Activated CD4-positive, alpha-beta T cell treated with anti-CD3 and anti-CD28 coated beads, Interleukin-2, amount 10 ng/mL, durations not matched to agents 24 days and 14 days (primary cell): ENCODE measurements around the gene AMDHD2. TPM values are rescaled to one million over a fixed set of nuclear protein-coding genes. Genes with fewer than 3 reads are reported as not detected.

Experiments
- DNase-seq: peaks from one replicate; pipeline ENCODE4 v3.0.0; 2022
- H3K27ac Mint-ChIP-seq: one replicate; pipeline ENCODE4 v1.8.0; 2022; ENCODE audit warnings: mild to moderate bottlenecking, mixed read lengths
- H3K27me3 Mint-ChIP-seq: one replicate; pipeline ENCODE4 v1.8.0; 2022; ENCODE audit warnings: mixed read lengths
- H3K36me3 Mint-ChIP-seq: one replicate; pipeline ENCODE4 v1.8.0; 2022; ENCODE audit warnings: low read depth, mild to moderate bottlenecking, mixed read lengths
- H3K4me1 Mint-ChIP-seq: one replicate; pipeline ENCODE4 v1.8.0; 2021; ENCODE audit warnings: mixed read lengths
- H3K4me3 Mint-ChIP-seq: one replicate; pipeline ENCODE4 v1.8.0; 2022; ENCODE audit warnings: mild to moderate bottlenecking, moderate library complexity, mixed read lengths
- H3K9me3 Mint-ChIP-seq: one replicate; pipeline ENCODE4 v1.8.0; 2021; ENCODE audit warnings: mixed read lengths
- intact Hi-C: fragments of 100-400 bp; cut with micrococcal nuclease; formaldehyde crosslinking; loops from one replicate; pipeline ENCODE4 v1.15.1; 2023
- total RNA-seq: library from RNA; stranded (reverse); gene quantifications from 2 replicates; pipeline ENCODE4 v1.2.3, GENCODE V29; 2022

The AMDHD2 gene
- 34.1 and 37.5 TPM in 2 replicates for total RNA-seq

- Mint-ChIP-seq H3K4me1 (peaks cover 46% of the 10 kb centered on the region), H3K27ac (peak within 1 kb of the TSS; percentile 91), H3K27me3 (no peaks in the 10 kb centered on the region), H3K9me3 (no peaks in the 10 kb centered on the region), H3K36me3 (peaks cover 35% of the 10 kb centered on the region), H3K4me3 (peak within 1 kb of the TSS; percentile 86)
- intact Hi-C loops, result no loop called here
- DNase-seq, result peak; percentile 97
Measured at GRCh38 chr16:2520097-2520783, at the start of gene AMDHD2. Gene AMDHD2 (plus strand): TSS chr16:2520371. CDS start chr16:2520459, 88 bp downstream.

- intact Hi-C loops, result loop anchor here (5.0 kb wide), 1 partner anchor 43 kb away; the partner anchor contains the start of gene CCNF
- Mint-ChIP-seq H3K4me3 (no peak overlapping the region), H3K9me3 (no peaks in the 10 kb centered on the region), H3K27ac (no peak overlapping the region), H3K36me3 (no peaks in the 10 kb centered on the region), H3K27me3 (peaks cover 28% of the 10 kb centered on the region), H3K4me1 (peaks cover 7% of the 10 kb centered on the region)
- DNase-seq, result no peak
Measured at GRCh38 chr16:2470603-2471015, 49.6 kb upstream of the AMDHD2 start.

- DNase-seq, result no peak
- Mint-ChIP-seq H3K4me3 (no peak within 1 kb of the TSS), H3K27ac (no peak within 1 kb of the TSS), H3K36me3 (no peaks in the 10 kb centered on the region), H3K9me3 (no peaks in the 10 kb centered on the region), H3K27me3 (peaks cover 29% of the 10 kb centered on the region), H3K4me1 (peaks cover 8% of the 10 kb centered on the region)
- intact Hi-C loops, result loop anchor here (5.0 kb wide), 1 partner anchor 44 kb away; the partner anchor contains the start of gene CCNF
Measured at GRCh38 chr16:2471016-2471652, 49.0 kb upstream of the AMDHD2 start, which contains the start of gene NTN3. Gene NTN3 (plus strand): TSS chr16:2471297. CDS start chr16:2471702, 405 bp downstream.

GRCh38 chr16:2471653-2472487, 48.3 kb upstream of the AMDHD2 start:
- Mint-ChIP-seq H3K36me3 (no peaks in the 10 kb centered on the region), H3K4me3 (no peak overlapping the region)

GRCh38 chr16:2472488-2472864, 47.7 kb upstream of the AMDHD2 start:
- peaks cover 32% of the 10 kb centered on the region for H3K27me3 Mint-ChIP-seq
- H3K4me3 Mint-ChIP-seq, result no peak overlapping the region
- intact Hi-C loops, result loop anchor here (5.0 kb wide), 1 partner anchor 45 kb away; the partner anchor contains the start of gene CCNF
- H3K36me3 Mint-ChIP-seq, result no peaks in the 10 kb centered on the region
- peaks cover 9% of the 10 kb centered on the region for H3K4me1 Mint-ChIP-seq
- DNase-seq, result no peak
- no peaks in the 10 kb centered on the region for H3K9me3 Mint-ChIP-seq
- no peak overlapping the region for H3K27ac Mint-ChIP-seq

More at GRCh38 chr16:2471653-2472487, 48.3 kb upstream of the AMDHD2 start:
- peaks cover 33% of the 10 kb centered on the region for H3K27me3 Mint-ChIP-seq
- H3K4me1 Mint-ChIP-seq, result peaks cover 10% of the 10 kb centered on the region
- H3K9me3 Mint-ChIP-seq, result no peaks in the 10 kb centered on the region
- intact Hi-C loops, result loop anchor here (5.0 kb wide), 1 partner anchor 45 kb away; the partner anchor contains the start of gene CCNF
- DNase-seq, result no peak
- H3K27ac Mint-ChIP-seq, result no peak overlapping the region

- DNase-seq, result no peak
- Mint-ChIP-seq H3K4me1 (peaks cover 12% of the 10 kb centered on the region), H3K9me3 (no peaks in the 10 kb centered on the region), H3K27me3 (peaks cover 36% of the 10 kb centered on the region), H3K4me3 (peak overlapping the region; percentile 74), H3K27ac (peak overlapping the region; percentile 73), H3K36me3 (no peaks in the 10 kb centered on the region)
- intact Hi-C loops, result loop anchor here (5.0 kb wide), 1 partner anchor 46 kb away; the partner anchor contains the start of gene CCNF
Measured at GRCh38 chr16:2472885-2473445, 47.2 kb upstream of the AMDHD2 start.

- peak overlapping the region; percentile 73 for H3K27ac Mint-ChIP-seq
- no peaks in the 10 kb centered on the region for H3K36me3 Mint-ChIP-seq
- peak; percentile 83 for DNase-seq
- intact Hi-C loops, result loop anchor here (5.0 kb wide), 1 partner anchor 46 kb away; the partner anchor contains the start of gene CCNF
- no peaks in the 10 kb centered on the region for H3K9me3 Mint-ChIP-seq
- H3K4me3 Mint-ChIP-seq, result peak overlapping the region; percentile 74
- peaks cover 12% of the 10 kb centered on the region for H3K4me1 Mint-ChIP-seq
- peaks cover 33% of the 10 kb centered on the region for H3K27me3 Mint-ChIP-seq
Measured at GRCh38 chr16:2473446-2473926, 46.7 kb upstream of the AMDHD2 start.

GRCh38 chr16:2473999-2474876, 45.9 kb upstream of the AMDHD2 start:
- Mint-ChIP-seq H3K36me3 (no peaks in the 10 kb centered on the region), H3K27ac (peak overlapping the region; percentile 34), H3K4me3 (peak overlapping the region; percentile 80), H3K27me3 (peaks cover 30% of the 10 kb centered on the region), H3K4me1 (peaks cover 12% of the 10 kb centered on the region), H3K9me3 (no peaks in the 10 kb centered on the region)
- DNase-seq, result peak; percentile 86
- intact Hi-C loops, result loop anchor here (2.0 to 5.0 kb wide), 2 partner anchors 27 to 47 kb away; partner anchors contain the start of gene CCNF

GRCh38 chr16:2474877-2475412, 45.2 kb upstream of the AMDHD2 start, which contains the start of gene TBC1D24:
Gene TBC1D24 (plus strand): TSS chr16:2475127. CDS start chr16:2496149, 21,022 bp downstream.
- H3K36me3 Mint-ChIP-seq, result no peaks in the 10 kb centered on the region
- H3K27ac Mint-ChIP-seq, result peak within 1 kb of the TSS; percentile 77
- H3K9me3 Mint-ChIP-seq, result no peaks in the 10 kb centered on the region
- H3K4me3 Mint-ChIP-seq, result peak within 1 kb of the TSS; percentile 80
- DNase-seq, result peak; percentile 95
- intact Hi-C loops, result loop anchor here (1.0 to 5.0 kb wide), 3 partner anchors 15 to 48 kb away; partner anchors contain the start of genes CCNF and TEDC2
- peaks cover 25% of the 10 kb centered on the region for H3K27me3 Mint-ChIP-seq
- H3K4me1 Mint-ChIP-seq, result peaks cover 12% of the 10 kb centered on the region

- Mint-ChIP-seq H3K4me3 (peak overlapping the region; percentile 66), H3K27me3 (peaks cover 18% of the 10 kb centered on the region), H3K27ac (no peak overlapping the region), H3K9me3 (no peaks in the 10 kb centered on the region), H3K4me1 (peaks cover 12% of the 10 kb centered on the region), H3K36me3 (no peaks in the 10 kb centered on the region)
- intact Hi-C loops, result loop anchor here (1.0 to 2.0 kb wide), 2 partner anchors 15 to 25 kb away; partner anchors contain the start of gene TEDC2
- peak; percentile 79 for DNase-seq
Measured at GRCh38 chr16:2475413-2476344, 44.5 kb upstream of the AMDHD2 start.

GRCh38 chr16:2476345-2476720, 43.8 kb upstream of the AMDHD2 start:
- peaks cover 18% of the 10 kb centered on the region for H3K27me3 Mint-ChIP-seq
- H3K4me3 Mint-ChIP-seq, result peak overlapping the region; percentile 66
- intact Hi-C loops, result no loop called here
- peaks cover 12% of the 10 kb centered on the region for H3K4me1 Mint-ChIP-seq
- no peaks in the 10 kb centered on the region for H3K36me3 Mint-ChIP-seq
- no peak overlapping the region for H3K27ac Mint-ChIP-seq
- no peak for DNase-seq
- H3K9me3 Mint-ChIP-seq, result no peaks in the 10 kb centered on the region
